IMR-90 (cell line): ENCODE data around the gene SESN1. TPM values are rescaled to one million over a fixed set of nuclear protein-coding genes. Genes with fewer than 3 reads are reported as not detected.
A peak's percentile ranks its signal among the peaks of the same experiment; 100 is the strongest.

Experiments used
- ATAC-seq: fragments of 200-7000 bp; cut with Tn5 transposase; 2 replicates; pipeline ENCODE4 v1.9.1; 2020; ENCODE audit warnings: low read depth, mild to moderate bottlenecking, moderate library complexity
- BruUV-seq: library from RNA; stranded (reverse); fragments of 400-500 nt; replicated peaks from 2 replicates; lab custom pipeline; 2021; lab: Mats Ljungman, UMichigan
- CTCF ChIA-PET: fragments of 300-600 bp; formaldehyde crosslinking; extraction: SDS; loops from one replicate; lab custom pipeline; 2021; ENCODE audit warnings: antibody characterized with exemption; lab: Yijun Ruan, JAX
- POLR2A ChIA-PET: fragments of 300-600 bp; sonication (Branson Sonifier 250); formaldehyde crosslinking; loops from one replicate; lab custom pipeline; 2022; ENCODE audit warnings: antibody characterized with exemption; ENCODE audit not compliant: unreplicated experiment; lab: Charles Lee
- DNase-seq: peaks from one replicate; pipeline ENCODE4 v3.0.0; 2013
- H2AFZ ChIP-seq: replicated peaks from 2 replicates; pipeline ENCODE3; 2013; ENCODE audit warnings: low read length, mild to moderate bottlenecking; ENCODE audit not compliant: poor library complexity
- H2AK5ac ChIP-seq: 2 replicates; pipeline ENCODE4 v1.6.1; 2013; ENCODE audit warnings: low read depth, low read length, inconsistent platforms
- H2AK9ac ChIP-seq: replicated peaks from 2 replicates; pipeline ENCODE3; 2013; ENCODE audit warnings: mild to moderate bottlenecking, low read depth, low read length, moderate library complexity; ENCODE audit not compliant: poor library complexity
- H2BK120ac ChIP-seq: 2 replicates; pipeline ENCODE4 v1.6.1; 2013; ENCODE audit warnings: low read depth, low read length, inconsistent platforms
- H2BK15ac ChIP-seq: 3 replicates; pipeline ENCODE4 v1.6.1; 2013; ENCODE audit warnings: low read depth, low read length, inconsistent platforms
- H2BK20ac ChIP-seq: 2 replicates; pipeline ENCODE4 v1.6.1; 2013; ENCODE audit warnings: low read depth, mild to moderate bottlenecking, inconsistent platforms, low read length, moderate library complexity
- H2BK5ac ChIP-seq: 2 replicates; pipeline ENCODE4 v1.6.1; 2013; ENCODE audit warnings: mild to moderate bottlenecking, low read depth, low read length, inconsistent platforms; ENCODE audit not compliant: poor library complexity, severe bottlenecking
- H3K14ac ChIP-seq: replicated peaks from 2 replicates; pipeline ENCODE4 v1.6.1; 2013; ENCODE audit warnings: low read depth, low read length, inconsistent platforms
- H3K18ac ChIP-seq: 2 replicates; pipeline ENCODE4 v1.6.1; 2013; ENCODE audit warnings: low read depth, low read length, control low read depth
- H3K23ac ChIP-seq: 2 replicates; pipeline ENCODE4 v1.6.1; 2013; ENCODE audit warnings: low read depth, low read length, inconsistent platforms
- H3K27ac ChIP-seq: 2 replicates; pipeline ENCODE4 v1.5.1; 2013; ENCODE audit warnings: mild to moderate bottlenecking, control low read depth, low read length; ENCODE audit not compliant: insufficient read depth
- H3K27me3 ChIP-seq: 2 replicates; pipeline ENCODE4 v1.6.1; 2013; ENCODE audit warnings: low read length; ENCODE audit not compliant: control insufficient read depth, insufficient read depth
- H3K36me3 ChIP-seq: 2 replicates; pipeline ENCODE4 v1.6.1; 2013; ENCODE audit warnings: low read length, mixed read lengths; ENCODE audit not compliant: control insufficient read depth, insufficient read depth
- H3K4ac ChIP-seq: 2 replicates; pipeline ENCODE4 v1.6.1; 2013; ENCODE audit warnings: low read depth, low read length, inconsistent platforms
- H3K4me1 ChIP-seq: 2 replicates; pipeline ENCODE4 v1.6.1; 2013; ENCODE audit warnings: low read length, mixed read lengths; ENCODE audit not compliant: control insufficient read depth, insufficient read depth
- H3K4me2 ChIP-seq: 2 replicates; pipeline ENCODE4 v1.6.1; 2013; ENCODE audit warnings: low read depth, mild to moderate bottlenecking, control low read depth, low read length, moderate library complexity
- H3K4me3 ChIP-seq: 2 replicates; pipeline ENCODE4 v1.5.1; 2013; ENCODE audit warnings: low read depth, mild to moderate bottlenecking, control low read depth, low read length, moderate library complexity; ENCODE audit not compliant: insufficient read depth
- H3K56ac ChIP-seq: 2 replicates; pipeline ENCODE4 v1.6.1; 2013; ENCODE audit warnings: low read length, inconsistent platforms; ENCODE audit not compliant: insufficient read depth; ENCODE audit errors: extremely low read depth
- H3K79me1 ChIP-seq, 2 experiments: 2 replicates each; pipeline ENCODE4 v1.6.1; 2013; ENCODE audit warnings: low read length in 2 of 2, inconsistent platforms in 1 of 2, low read depth in 1 of 2
- H3K9ac ChIP-seq: 2 replicates; pipeline ENCODE4 v1.6.1; 2013; ENCODE audit warnings: low read depth, low read length, control low read depth
- H3K9me1 ChIP-seq: 2 replicates; pipeline ENCODE4 v1.6.1; 2013; ENCODE audit warnings: low read length, inconsistent platforms; ENCODE audit not compliant: insufficient read depth
- H3K9me3 ChIP-seq: 2 replicates; pipeline ENCODE4 v1.6.1; 2013; ENCODE audit warnings: low read length; ENCODE audit not compliant: control insufficient read depth, insufficient read depth
- H4K20me1 ChIP-seq: 2 replicates; pipeline ENCODE4 v1.6.1; 2013; ENCODE audit warnings: low read length, inconsistent platforms; ENCODE audit not compliant: insufficient read depth
- H4K5ac ChIP-seq: 2 replicates; pipeline ENCODE4 v1.6.1; 2013; ENCODE audit warnings: mild to moderate bottlenecking, low read depth, low read length, control low read depth
- H4K8ac ChIP-seq, 2 experiments: 2 replicates each; pipeline ENCODE4 v1.6.1; 2013; ENCODE audit warnings: low read depth in 2 of 2, low read length in 2 of 2, control low read depth in 1 of 2, inconsistent platforms in 1 of 2
- H4K91ac ChIP-seq: 2 replicates; pipeline ENCODE4 v1.6.1; 2013; ENCODE audit warnings: low read depth, low read length, inconsistent platforms; ENCODE audit not compliant: insufficient read depth
- MAFK ChIP-seq: IDR thresholded peaks from 2 replicates; pipeline ENCODE4 v1.6.1; 2012; ENCODE audit warnings: low read depth, low read length, improper control_type of control experiment
- SMC3 ChIP-seq: fragments of 150-350 bp; IDR thresholded peaks from 2 replicates; pipeline ENCODE4 v1.6.1; 2016; ENCODE audit warnings: low read depth, mild to moderate bottlenecking, antibody characterized with exemption, low read length, moderate library complexity
- WGBS, 2 experiments: methylation state at CpG; one replicate each; pipeline versions ENCODE4 v1.1.5 to v1.1.7; 2013; ENCODE audit warnings: missing lambda C conversion rate in 2 of 2; ENCODE audit not compliant: insufficient read length in 1 of 2; ENCODE audit errors: extremely low coverage in 2 of 2; 5-methylcytosine and 5-hydroxymethylcytosine counted together
- dilution Hi-C: fragments of 300-500 bp; cut with HindIII; formaldehyde crosslinking; loops from one replicate; pipeline ENCODE4 v1.14.3; 2018; ENCODE audit warnings: low sequenced_read_pairs; ENCODE audit not compliant: unreplicated experiment
- in situ Hi-C: fragments of 300-500 bp; cut with MboI; formaldehyde crosslinking; loops from 3 replicates; pipeline ENCODE4 v1.14.3; 2019; ENCODE audit warnings: low sequenced_read_pairs, inconsistent platforms, mixed read lengths
- intact Hi-C: fragments of 100-400 bp; cut with micrococcal nuclease; formaldehyde crosslinking; loops from 2 replicates; pipeline ENCODE4 v1.10.0; 2022
- polyA plus RNA-seq, 3 experiments: library from polyadenylated mRNA; depleted of rRNA; stranded (reverse); fragments of >200 nt; gene quantifications; 2 replicates each; pipeline ENCODE4 v1.2.3, GENCODE V29; 2012; ENCODE audit warnings: low replicate concordance in 1 of 3
- total RNA-seq: library from RNA; depleted of rRNA; stranded (reverse); fragments of >200 nt; gene quantifications from 2 replicates; pipeline ENCODE4 v1.2.3, GENCODE V29; 2012
- TF ChIP-seq, protein P1 (sequence below): fragments of 150-350 bp; IDR thresholded peaks from 2 replicates; pipeline ENCODE4 v1.6.1; 2017; ENCODE audit warnings: mild to moderate bottlenecking, antibody characterized with exemption, low read length, low read depth
- TF ChIP-seq, protein P2 (sequence below): fragments of 150-350 bp; IDR thresholded peaks from 2 replicates; pipeline ENCODE4 v1.6.1; 2016; ENCODE audit warnings: low read depth, mild to moderate bottlenecking, low read length, moderate library complexity, borderline replicate concordance

SESN1 gene
- total and polyA plus RNA-seq, 2 of the 4 experiments (the other 2 are of a cell fraction), result 9.7 to 16.7 TPM

DNA sequence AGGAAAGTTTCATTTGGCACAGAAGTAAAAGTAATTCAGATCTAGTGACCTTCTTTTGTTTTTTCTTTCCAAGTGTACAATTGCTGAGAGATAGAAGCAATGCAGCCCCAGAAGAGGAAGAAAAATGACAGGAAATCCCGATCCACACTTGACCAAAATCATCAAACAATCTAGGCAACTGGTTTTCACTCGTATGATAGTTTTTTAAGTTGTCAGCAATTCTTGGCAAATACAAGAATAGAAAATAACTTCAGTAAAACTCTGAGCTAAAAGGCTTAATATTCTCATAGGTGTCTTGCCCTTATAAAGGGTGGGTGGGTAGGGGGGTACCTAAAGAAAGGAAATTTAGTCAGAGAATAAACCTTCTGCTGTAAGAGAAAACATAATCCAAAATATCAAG is 36.0 kb downstream of the SESN1 start:
- H4K5ac ChIP-seq, result no peak overlapping the region
- no peak overlapping the region for H2AK9ac ChIP-seq
- TF ChIP-seq SMC3, result no peak
- peak; percentile 60 for TF ChIP-seq MAFK
- TF ChIP-seq, protein P1, sequence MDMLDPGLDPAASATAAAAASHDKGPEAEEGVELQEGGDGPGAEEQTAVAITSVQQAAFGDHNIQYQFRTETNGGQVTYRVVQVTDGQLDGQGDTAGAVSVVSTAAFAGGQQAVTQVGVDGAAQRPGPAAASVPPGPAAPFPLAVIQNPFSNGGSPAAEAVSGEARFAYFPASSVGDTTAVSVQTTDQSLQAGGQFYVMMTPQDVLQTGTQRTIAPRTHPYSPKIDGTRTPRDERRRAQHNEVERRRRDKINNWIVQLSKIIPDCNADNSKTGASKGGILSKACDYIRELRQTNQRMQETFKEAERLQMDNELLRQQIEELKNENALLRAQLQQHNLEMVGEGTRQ, result no peak
- TF ChIP-seq, protein P2, sequence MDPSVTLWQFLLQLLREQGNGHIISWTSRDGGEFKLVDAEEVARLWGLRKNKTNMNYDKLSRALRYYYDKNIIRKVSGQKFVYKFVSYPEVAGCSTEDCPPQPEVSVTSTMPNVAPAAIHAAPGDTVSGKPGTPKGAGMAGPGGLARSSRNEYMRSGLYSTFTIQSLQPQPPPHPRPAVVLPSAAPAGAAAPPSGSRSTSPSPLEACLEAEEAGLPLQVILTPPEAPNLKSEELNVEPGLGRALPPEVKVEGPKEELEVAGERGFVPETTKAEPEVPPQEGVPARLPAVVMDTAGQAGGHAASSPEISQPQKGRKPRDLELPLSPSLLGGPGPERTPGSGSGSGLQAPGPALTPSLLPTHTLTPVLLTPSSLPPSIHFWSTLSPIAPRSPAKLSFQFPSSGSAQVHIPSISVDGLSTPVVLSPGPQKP, result no peak
- H3K9me3 ChIP-seq, result no peaks in the 10 kb centered on the region
- no peak overlapping the region for H3K4me3 ChIP-seq
- intact Hi-C loops, result no loop called here
- H3K4me1 ChIP-seq, result peaks cover 2% of the 10 kb centered on the region; the same call in 1 of the 2 replicates
- H2BK20ac ChIP-seq, result no peak overlapping the region
- H3K27ac ChIP-seq, result no peak overlapping the region
- no peaks in the 10 kb centered on the region for H3K27me3 ChIP-seq
- ChIA-PET POLR2A (no interaction called here), CTCF (interaction anchor here (0.7 kb wide), 1 partner anchor 15 kb away, joined by 3 read pairs; no protein-coding TSS in a partner anchor)
- peaks cover 5 to 14% of the 10 kb centered on the region in 2 experiments; a peak in 2 of 4 replicates for H3K79me1 ChIP-seq
- in situ Hi-C loops, result no loop called here
- H2BK5ac ChIP-seq, result no peak overlapping the region
- H2BK15ac ChIP-seq, result no peak overlapping the region
- BruUV-seq, result no TSS peak
- H3K4me2 ChIP-seq, result no peak overlapping the region
- dilution Hi-C loops, result loop anchor here (25.0 kb wide), 1 partner anchor 521 kb away; no protein-coding TSS in a partner anchor
- DNase-seq, result no peak
- H3K36me3 ChIP-seq, result no peaks in the 10 kb centered on the region
- H4K91ac ChIP-seq, result no peak overlapping the region
- H2AFZ ChIP-seq, result no peak overlapping the region
- ATAC-seq, result no peak
- no peaks in the 10 kb centered on the region for H4K20me1 ChIP-seq
- H2BK120ac ChIP-seq, result no peak overlapping the region
- no peak overlapping the region for H3K9ac ChIP-seq
- no peak overlapping the region for H3K23ac ChIP-seq
- no peaks in the 10 kb centered on the region for H3K9me1 ChIP-seq
- no peak overlapping the region for H3K14ac ChIP-seq
- no peak overlapping the region for H3K4ac ChIP-seq
- H3K56ac ChIP-seq, result no peak overlapping the region
- no peak overlapping the region for H4K8ac ChIP-seq
- no peak overlapping the region for H3K18ac ChIP-seq
- H2AK5ac ChIP-seq, result no peak overlapping the region
- no CpG with 5 or more reads among the region's 2 CpGs for WGBS, 2 experiments
